MG63 (cell line): ENCODE results near the gene FTO. TPM values are rescaled to one million over a fixed set of nuclear protein-coding genes. Genes with fewer than 3 reads are reported as not detected.

Experiments
- DNase-seq: peaks from one replicate; pipeline ENCODE4 v3.0.0-alpha.2; 2020
- H3K27me3 ChIP-seq: fragments of 250-450 bp; sonication (Bioruptor Pico); 2 replicates; pipeline ENCODE4 v1.5.1; 2020; ENCODE audit warnings: mild to moderate bottlenecking, moderate library complexity
- H3K36me3 ChIP-seq: fragments of 250-450 bp; sonication (Bioruptor Pico); 2 replicates; pipeline ENCODE4 v1.5.1; 2020; ENCODE audit warnings: mild to moderate bottlenecking, moderate library complexity
- H3K4me3 ChIP-seq: fragments of 250-450 bp; sonication (Bioruptor Pico); 2 replicates; pipeline ENCODE4 v1.5.1; 2020; ENCODE audit warnings: mild to moderate bottlenecking, moderate library complexity
- H3K9me3 ChIP-seq: fragments of 250-450 bp; sonication (Bioruptor Pico); 2 replicates; pipeline ENCODE4 v1.5.1; 2020; ENCODE audit warnings: mild to moderate bottlenecking, moderate library complexity
- total RNA-seq: library from RNA; depleted of rRNA; stranded (reverse); fragments of >200 nt; shearing (Covaris generic); gene quantifications from 2 replicates; pipeline ENCODE4 v1.2.3, GENCODE V29; 2014; ENCODE audit warnings: low replicate concordance

Gene FTO
- total RNA-seq, 1 experiment from 2014 or later: 88.6 TPM

- Histone ChIP-seq H3K27me3 (no peaks in the 10 kb centered on the region), H3K36me3 (peaks cover 3% of the 10 kb centered on the region), H3K4me3 (no peak overlapping the region), H3K9me3 (no peaks in the 10 kb centered on the region; the same call in 1 of the 2 replicates)
- no peak for DNase-seq
Observed at GRCh38 chr16:53784291-53784690, 80.3 kb downstream of the FTO start.

GRCh38 chr16:53785044-53785443 is 81.1 kb downstream of the FTO start:
- no peaks in the 10 kb centered on the region for H3K27me3 ChIP-seq
- H3K4me3 ChIP-seq: no peak overlapping the region
- DNase-seq: peak; percentile 54
- H3K9me3 ChIP-seq: no peaks in the 10 kb centered on the region; the same call in 1 of the 2 replicates
- H3K36me3 ChIP-seq: peaks cover 3% of the 10 kb centered on the region

- DNase-seq: no peak
- Histone ChIP-seq H3K27me3 (no peaks in the 10 kb centered on the region), H3K4me3 (no peak overlapping the region), H3K9me3 (no peaks in the 10 kb centered on the region; the same call in 1 of the 2 replicates), H3K36me3 (peaks cover 3% of the 10 kb centered on the region)
Observed at GRCh38 chr16:53785916-53786315, 82.0 kb downstream of the FTO start.

GRCh38 chr16:53787423-53787822 is 83.5 kb downstream of the FTO start:
- H3K9me3 ChIP-seq: no peaks in the 10 kb centered on the region; the same call in 1 of the 2 replicates
- no peak overlapping the region for H3K4me3 ChIP-seq
- DNase-seq: no peak
- no peaks in the 10 kb centered on the region for H3K27me3 ChIP-seq
- peaks cover 3% of the 10 kb centered on the region for H3K36me3 ChIP-seq

- H3K27me3 ChIP-seq: no peaks in the 10 kb centered on the region
- peaks cover 3% of the 10 kb centered on the region; the same call in 1 of the 2 replicates for H3K36me3 ChIP-seq
- no peak for DNase-seq
- no peaks in the 10 kb centered on the region; the same call in 1 of the 2 replicates for H3K9me3 ChIP-seq
- H3K4me3 ChIP-seq: no peak overlapping the region
Observed at GRCh38 chr16:53789137-53789536, 85.2 kb downstream of the FTO start.

- no peaks in the 10 kb centered on the region for H3K27me3 ChIP-seq
- no peak for DNase-seq
- no peaks in the 10 kb centered on the region for H3K36me3 ChIP-seq
- H3K9me3 ChIP-seq: peaks cover 2% of the 10 kb centered on the region; the same call in 1 of the 2 replicates
- no peak overlapping the region for H3K4me3 ChIP-seq
Observed at GRCh38 chr16:53792161-53792951, 88.4 kb downstream of the FTO start.

GRCh38 chr16:53803451-53803850 is 99.5 kb downstream of the FTO start:
- Histone ChIP-seq H3K27me3 (no peaks in the 10 kb centered on the region), H3K4me3 (no peak overlapping the region), H3K36me3 (no peaks in the 10 kb centered on the region; the same call in 1 of the 2 replicates), H3K9me3 (peaks cover 18% of the 10 kb centered on the region)
- DNase-seq: no peak

GRCh38 chr16:53803998-53804397 is 100.0 kb downstream of the FTO start:
- Histone ChIP-seq H3K36me3 (no peaks in the 10 kb centered on the region; the same call in 1 of the 2 replicates), H3K9me3 (peaks cover 18% of the 10 kb centered on the region), H3K4me3 (no peak overlapping the region), H3K27me3 (no peaks in the 10 kb centered on the region)
- DNase-seq: no peak

- no peak for DNase-seq
- no peaks in the 10 kb centered on the region; the same call in 1 of the 2 replicates for H3K36me3 ChIP-seq
- no peak overlapping the region for H3K4me3 ChIP-seq
- peaks cover 18% of the 10 kb centered on the region for H3K9me3 ChIP-seq
- no peaks in the 10 kb centered on the region for H3K27me3 ChIP-seq
Observed at GRCh38 chr16:53804467-53804866, 100.5 kb downstream of the FTO start.

GRCh38 chr16:53805113-53805512 is 101.2 kb downstream of the FTO start:
- H3K9me3 ChIP-seq: peaks cover 15% of the 10 kb centered on the region
- no peaks in the 10 kb centered on the region for H3K27me3 ChIP-seq
- no peak overlapping the region for H3K4me3 ChIP-seq
- no peak for DNase-seq
- H3K36me3 ChIP-seq: peaks cover 2% of the 10 kb centered on the region

- H3K36me3 ChIP-seq: peaks cover 8% of the 10 kb centered on the region
- H3K4me3 ChIP-seq: no peak overlapping the region
- no peak for DNase-seq
- H3K27me3 ChIP-seq: no peaks in the 10 kb centered on the region
- peaks cover 8% of the 10 kb centered on the region for H3K9me3 ChIP-seq
Observed at GRCh38 chr16:53805752-53806151, 101.8 kb downstream of the FTO start.

GRCh38 chr16:53809088-53809932 is 105.4 kb downstream of the FTO start:
- Histone ChIP-seq H3K9me3 (no peaks in the 10 kb centered on the region), H3K36me3 (peaks cover 38% of the 10 kb centered on the region), H3K4me3 (no peak overlapping the region), H3K27me3 (no peaks in the 10 kb centered on the region)
- peak; percentile 65 for DNase-seq

- DNase-seq: no peak
- Histone ChIP-seq H3K4me3 (no peak overlapping the region), H3K9me3 (no peaks in the 10 kb centered on the region), H3K27me3 (no peaks in the 10 kb centered on the region), H3K36me3 (peaks cover 61% of the 10 kb centered on the region)
Observed at GRCh38 chr16:53812914-53813313, 109.0 kb downstream of the FTO start.

GRCh38 chr16:53814801-53815200 is 110.8 kb downstream of the FTO start:
- no peak for DNase-seq
- no peaks in the 10 kb centered on the region for H3K27me3 ChIP-seq
- H3K36me3 ChIP-seq: peaks cover 68% of the 10 kb centered on the region
- H3K9me3 ChIP-seq: peaks cover 3% of the 10 kb centered on the region
- no peak overlapping the region for H3K4me3 ChIP-seq

- no peak for DNase-seq
- Histone ChIP-seq H3K4me3 (no peak overlapping the region), H3K27me3 (no peaks in the 10 kb centered on the region), H3K36me3 (peaks cover 54% of the 10 kb centered on the region), H3K9me3 (peaks cover 3% of the 10 kb centered on the region)
Observed at GRCh38 chr16:53816211-53816836, 112.4 kb downstream of the FTO start.

- Histone ChIP-seq H3K36me3 (peaks cover 46% of the 10 kb centered on the region), H3K4me3 (no peak overlapping the region), H3K9me3 (peaks cover 3% of the 10 kb centered on the region), H3K27me3 (no peaks in the 10 kb centered on the region)
- DNase-seq: peak; percentile 96
Observed at GRCh38 chr16:53817117-53817755, 113.3 kb downstream of the FTO start.
